NCI-H460 (cell line): ENCODE results near the gene GPR158. TPM values are rescaled to one million over a fixed set of nuclear protein-coding genes. Genes with fewer than 3 reads are reported as not detected.
"Not testable (repeated sequence)": the region's sequence is repeated elsewhere in the genome, so short reads cannot be mapped to it uniquely, and the experiment has no call there.

ENCODE experiments used
- DNase-seq: peaks from one replicate; pipeline ENCODE4 v3.0.0-alpha.2; 2016; ENCODE audit warnings: low read depth; ENCODE audit errors: extremely low read depth
- polyA plus RNA-seq: library from polyadenylated mRNA; depleted of rRNA; stranded (reverse); fragments of >200 nt; gene quantifications from 2 replicates; pipeline ENCODE4 v1.2.3, GENCODE V29; 2014; cell fraction: nucleus; rRNA removed
- total RNA-seq: library from RNA; depleted of rRNA; stranded (reverse); fragments of >200 nt; shearing (Covaris generic); gene quantifications from 2 replicates; pipeline ENCODE4 v1.2.3, GENCODE V29; 2014; rRNA removed

The GPR158 gene, protein sequence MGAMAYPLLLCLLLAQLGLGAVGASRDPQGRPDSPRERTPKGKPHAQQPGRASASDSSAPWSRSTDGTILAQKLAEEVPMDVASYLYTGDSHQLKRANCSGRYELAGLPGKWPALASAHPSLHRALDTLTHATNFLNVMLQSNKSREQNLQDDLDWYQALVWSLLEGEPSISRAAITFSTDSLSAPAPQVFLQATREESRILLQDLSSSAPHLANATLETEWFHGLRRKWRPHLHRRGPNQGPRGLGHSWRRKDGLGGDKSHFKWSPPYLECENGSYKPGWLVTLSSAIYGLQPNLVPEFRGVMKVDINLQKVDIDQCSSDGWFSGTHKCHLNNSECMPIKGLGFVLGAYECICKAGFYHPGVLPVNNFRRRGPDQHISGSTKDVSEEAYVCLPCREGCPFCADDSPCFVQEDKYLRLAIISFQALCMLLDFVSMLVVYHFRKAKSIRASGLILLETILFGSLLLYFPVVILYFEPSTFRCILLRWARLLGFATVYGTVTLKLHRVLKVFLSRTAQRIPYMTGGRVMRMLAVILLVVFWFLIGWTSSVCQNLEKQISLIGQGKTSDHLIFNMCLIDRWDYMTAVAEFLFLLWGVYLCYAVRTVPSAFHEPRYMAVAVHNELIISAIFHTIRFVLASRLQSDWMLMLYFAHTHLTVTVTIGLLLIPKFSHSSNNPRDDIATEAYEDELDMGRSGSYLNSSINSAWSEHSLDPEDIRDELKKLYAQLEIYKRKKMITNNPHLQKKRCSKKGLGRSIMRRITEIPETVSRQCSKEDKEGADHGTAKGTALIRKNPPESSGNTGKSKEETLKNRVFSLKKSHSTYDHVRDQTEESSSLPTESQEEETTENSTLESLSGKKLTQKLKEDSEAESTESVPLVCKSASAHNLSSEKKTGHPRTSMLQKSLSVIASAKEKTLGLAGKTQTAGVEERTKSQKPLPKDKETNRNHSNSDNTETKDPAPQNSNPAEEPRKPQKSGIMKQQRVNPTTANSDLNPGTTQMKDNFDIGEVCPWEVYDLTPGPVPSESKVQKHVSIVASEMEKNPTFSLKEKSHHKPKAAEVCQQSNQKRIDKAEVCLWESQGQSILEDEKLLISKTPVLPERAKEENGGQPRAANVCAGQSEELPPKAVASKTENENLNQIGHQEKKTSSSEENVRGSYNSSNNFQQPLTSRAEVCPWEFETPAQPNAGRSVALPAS (N-terminal part only)
- total RNA-seq = 0.02 and 0.06 TPM in 2 replicates
- not detected in 2 replicates for polyA plus RNA-seq

DNA sequence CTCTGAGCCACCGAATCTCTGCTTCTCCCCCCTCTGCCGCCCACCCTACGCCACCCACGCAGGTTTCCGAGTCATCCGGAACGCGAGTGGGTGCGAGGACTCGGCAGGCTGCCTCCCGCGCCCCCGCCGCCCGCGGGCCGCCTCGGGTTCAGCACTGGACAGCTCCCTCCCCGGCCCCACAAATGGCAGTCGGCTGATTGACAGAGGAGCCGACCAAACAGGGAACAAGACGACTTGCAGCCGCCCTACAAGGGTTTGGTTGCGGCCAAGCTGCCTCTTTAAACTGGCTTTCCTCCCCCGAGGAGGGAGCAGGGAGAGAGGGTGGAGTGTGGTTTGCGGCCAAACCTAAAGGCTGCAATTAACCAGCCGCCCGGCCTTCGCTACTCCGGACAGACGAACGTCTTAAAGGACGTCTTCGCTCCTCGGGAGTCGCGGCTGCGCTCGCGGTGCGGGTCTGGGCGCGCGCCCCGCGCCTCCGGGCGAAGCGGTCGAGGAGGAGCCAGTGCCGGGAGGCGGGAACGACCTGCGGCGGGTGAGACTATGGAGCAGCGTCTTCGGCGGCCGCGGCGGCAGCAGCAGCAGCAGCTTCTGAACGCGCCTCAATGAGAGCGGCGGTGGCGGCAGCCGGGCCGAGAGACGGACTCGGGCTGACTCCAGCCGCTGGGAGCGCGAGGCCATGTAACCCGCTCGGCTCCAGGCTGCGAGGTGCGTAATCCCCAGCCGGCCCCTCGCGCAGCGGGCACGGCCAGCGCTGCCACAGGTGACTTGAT lies at the start of gene GPR158:
Gene GPR158 (plus strand): TSS at position 541 of the 770 bp plus-strand sequence. CDS start 420 bp downstream, outside the sequence.
- peak; percentile 86 for DNase-seq

DNA sequence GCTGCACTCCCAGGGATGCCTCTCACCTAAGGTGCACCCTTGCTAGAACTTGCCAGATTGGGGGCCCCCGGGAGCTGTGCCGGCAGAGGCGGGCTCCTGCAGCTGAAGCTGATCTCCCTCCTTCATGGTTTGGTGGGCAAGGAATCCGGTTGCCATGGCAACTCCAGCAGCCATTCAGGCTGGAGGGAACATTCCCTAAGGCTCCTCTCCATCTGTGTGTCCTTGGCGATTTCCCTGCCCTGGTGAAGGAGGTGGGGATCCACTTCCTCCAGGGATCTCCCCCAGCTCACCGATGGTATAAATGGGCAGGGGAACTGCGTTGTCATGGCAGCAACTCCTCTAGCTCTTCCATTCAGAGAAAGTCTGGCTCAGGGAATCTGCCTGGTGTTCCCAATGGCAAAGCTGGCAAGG lies 49.6 kb upstream of the GPR158 start:
- DNase-seq = no peak

DNA sequence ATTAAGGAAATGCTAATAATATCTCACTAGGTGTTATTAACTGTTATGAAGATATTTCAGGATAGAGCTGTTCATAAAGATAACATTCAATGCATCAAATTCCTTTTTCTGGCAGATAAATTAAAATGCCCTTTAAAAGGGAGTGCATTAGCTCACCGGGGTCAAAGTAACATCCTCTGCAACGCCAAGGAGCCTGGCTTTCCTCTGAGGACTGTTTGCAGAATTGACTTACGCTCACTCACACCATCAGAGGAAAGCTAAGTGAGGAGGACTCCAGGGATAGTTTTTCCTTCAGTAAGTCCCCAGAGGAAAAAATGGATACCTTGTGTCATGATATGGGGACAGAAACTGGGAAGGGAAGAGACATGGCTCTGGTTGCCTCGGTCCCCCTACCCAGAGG lies 45.2 kb upstream of the GPR158 start:
- no peak for DNase-seq

DNA sequence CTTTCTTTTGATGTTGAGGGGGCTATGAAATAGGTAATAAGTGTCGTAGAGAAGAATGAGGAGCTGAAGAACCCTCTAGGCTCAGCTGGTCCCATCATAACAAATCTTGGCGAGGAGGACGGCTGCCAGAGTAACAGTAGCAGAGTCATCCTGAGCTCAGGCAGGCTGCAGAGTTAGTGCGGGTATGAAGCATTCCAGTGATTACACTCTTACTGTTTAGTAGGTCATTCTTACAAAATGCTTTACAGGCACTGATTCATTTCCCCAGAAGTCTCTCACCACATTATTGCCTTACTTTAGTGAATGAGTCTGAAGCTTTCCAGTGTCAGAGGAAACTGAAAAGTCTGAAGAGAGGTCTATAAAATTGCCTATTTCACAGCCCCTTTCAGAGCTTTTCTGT lies 43.9 kb upstream of the GPR158 start:
- no peak for DNase-seq

DNA sequence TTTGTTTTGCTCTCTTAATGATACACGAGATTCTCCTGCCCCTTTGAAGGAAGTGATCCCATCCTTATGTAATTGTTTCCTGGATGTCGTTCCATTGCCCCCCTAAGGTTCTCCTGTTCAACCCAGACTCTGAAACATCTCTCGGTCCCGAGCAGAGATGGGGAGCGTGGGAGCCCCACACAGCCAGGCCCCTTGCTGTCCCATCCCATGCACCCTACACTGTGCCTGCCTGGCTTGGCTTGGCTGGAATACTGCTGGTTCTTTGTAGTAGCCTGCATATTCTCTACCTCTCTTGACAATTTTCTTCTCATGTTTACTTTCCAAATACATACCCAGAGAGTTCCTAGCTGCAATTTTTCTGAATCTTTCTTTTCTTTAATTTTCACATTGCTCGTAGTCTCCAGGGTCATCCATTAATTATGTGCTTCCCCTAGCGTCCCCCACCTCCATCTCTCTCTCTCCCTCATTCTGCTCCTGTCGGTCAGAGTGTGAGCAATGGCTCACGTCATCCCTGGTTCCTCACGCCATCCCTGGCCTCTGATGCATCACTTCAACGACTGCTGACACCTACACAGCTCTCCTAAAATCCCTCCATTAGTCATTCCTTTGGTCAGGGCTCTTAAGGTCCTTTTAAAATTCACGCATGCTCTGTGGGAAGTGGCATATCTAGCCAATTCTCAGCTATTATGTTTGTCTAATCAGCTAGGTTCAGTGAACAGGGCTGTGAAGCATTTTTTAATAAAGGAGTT lies 32.5 kb upstream of the GPR158 start:
- no peak for DNase-seq

DNA sequence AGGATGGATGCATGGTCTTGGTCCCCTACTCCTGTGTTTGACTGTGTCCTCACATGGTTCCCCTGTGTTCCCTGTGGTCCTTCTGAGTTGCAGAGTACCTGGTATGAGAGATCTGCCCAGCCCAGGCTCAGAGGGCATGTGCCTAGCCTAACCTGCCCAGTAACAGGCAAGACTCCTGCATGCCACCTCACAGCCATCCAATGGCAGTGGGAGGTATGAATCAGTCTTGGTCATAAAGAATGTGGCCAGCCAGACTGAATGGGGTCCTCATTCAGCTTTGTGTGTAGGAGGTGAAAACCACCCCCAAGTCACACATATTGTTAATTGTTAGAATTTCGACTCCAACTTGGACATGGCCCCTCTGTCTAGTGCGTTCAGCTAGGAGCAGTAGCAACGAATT lies 17.2 kb upstream of the GPR158 start:
- DNase-seq = no peak

DNA sequence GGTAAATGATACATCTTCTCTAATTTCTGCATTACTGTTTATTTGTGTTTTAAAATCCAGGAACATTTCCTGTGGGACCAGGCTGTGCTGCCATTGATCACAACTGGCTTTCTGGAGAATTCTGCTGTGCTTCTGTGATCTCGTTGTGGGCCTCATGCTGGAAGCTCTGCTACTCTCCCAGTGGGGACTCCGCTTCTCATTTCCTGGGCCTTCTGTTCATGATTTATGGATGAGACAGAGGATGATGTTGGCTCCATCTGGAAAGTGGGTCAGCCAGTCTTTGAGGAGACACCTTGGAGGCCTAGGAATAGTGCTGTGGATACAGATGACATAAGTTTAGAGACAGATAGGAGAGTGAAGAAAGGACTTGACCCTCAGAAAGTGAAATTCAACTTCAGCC lies 15.2 kb upstream of the GPR158 start:
- no peak for DNase-seq

DNA sequence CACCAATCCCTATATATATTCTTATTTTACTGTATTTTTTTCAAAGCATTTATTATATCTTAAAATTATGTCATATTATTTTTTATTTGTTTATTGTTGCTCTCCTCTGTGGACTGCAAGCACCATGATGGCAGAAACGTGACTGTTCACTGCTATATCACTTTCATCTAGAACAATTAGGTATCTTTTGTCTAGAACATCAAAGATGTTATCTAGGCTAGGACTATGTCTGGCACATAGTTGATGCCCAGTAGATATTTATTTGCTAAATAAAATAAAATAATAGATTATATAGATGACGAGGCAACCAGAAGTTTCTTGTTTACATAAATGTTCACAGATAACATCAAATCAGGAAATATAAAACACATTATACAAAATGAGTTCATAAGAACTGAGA lies 12.4 kb upstream of the GPR158 start:
- no peak for DNase-seq

DNA sequence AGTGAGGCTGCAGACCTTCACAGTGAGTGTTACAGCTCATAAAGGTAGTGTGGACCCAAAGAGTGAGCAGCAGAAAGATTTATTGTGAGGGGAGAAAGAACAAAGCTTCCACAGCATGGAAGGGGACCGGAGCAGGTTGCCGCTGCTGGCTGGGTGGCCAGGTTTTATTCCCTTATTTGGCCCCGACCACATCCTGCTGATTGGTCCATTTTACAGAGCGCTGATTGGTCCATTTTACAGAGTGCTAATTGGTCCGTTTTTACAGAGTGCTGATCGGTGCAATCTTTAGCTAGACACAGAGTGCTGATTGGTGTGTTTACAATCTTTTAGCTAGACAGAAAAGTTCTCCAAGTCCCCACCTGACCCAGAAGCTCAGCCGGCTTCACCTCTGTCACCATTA lies 11.3 kb upstream of the GPR158 start:
- DNase-seq = not testable (repeated sequence)

DNA sequence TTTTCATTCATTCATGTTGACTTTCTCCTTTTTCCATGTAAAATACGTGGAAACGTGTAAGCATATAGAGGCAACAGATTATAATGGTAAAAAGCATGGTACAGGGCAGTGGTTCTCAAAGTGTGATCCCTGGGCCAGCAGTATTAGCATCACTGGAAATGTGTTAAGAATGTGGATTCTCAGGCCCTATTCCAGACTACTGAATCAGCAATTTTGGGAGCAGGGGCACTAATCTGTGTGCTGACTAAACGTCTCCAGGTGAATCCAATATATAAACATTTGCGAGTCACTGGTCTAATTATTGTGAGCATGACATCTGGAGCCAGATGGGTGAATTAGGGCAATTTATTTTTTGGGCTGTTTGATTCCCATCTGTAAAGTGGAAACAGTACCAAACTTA lies 5.1 kb upstream of the GPR158 start:
- DNase-seq = no peak

DNA sequence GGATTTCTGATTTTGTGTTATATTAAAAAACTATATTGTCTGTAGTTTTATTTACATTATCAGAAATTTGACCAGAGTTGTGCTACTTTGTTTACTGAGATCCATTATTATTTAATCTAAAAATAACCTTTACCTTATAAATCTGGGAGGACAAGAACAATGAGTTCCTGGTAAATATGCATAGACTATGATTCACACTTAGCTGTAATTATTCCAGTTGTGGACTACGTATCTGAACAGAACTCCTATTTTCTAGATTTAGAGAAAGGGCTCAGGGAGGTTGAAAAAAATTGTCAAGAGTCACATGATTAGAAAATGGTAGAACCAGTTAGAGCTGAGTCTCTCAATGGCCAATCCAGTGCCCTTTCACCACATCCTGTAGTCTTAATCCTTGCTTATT lies 4.2 kb upstream of the GPR158 start:
- DNase-seq = no peak

DNA sequence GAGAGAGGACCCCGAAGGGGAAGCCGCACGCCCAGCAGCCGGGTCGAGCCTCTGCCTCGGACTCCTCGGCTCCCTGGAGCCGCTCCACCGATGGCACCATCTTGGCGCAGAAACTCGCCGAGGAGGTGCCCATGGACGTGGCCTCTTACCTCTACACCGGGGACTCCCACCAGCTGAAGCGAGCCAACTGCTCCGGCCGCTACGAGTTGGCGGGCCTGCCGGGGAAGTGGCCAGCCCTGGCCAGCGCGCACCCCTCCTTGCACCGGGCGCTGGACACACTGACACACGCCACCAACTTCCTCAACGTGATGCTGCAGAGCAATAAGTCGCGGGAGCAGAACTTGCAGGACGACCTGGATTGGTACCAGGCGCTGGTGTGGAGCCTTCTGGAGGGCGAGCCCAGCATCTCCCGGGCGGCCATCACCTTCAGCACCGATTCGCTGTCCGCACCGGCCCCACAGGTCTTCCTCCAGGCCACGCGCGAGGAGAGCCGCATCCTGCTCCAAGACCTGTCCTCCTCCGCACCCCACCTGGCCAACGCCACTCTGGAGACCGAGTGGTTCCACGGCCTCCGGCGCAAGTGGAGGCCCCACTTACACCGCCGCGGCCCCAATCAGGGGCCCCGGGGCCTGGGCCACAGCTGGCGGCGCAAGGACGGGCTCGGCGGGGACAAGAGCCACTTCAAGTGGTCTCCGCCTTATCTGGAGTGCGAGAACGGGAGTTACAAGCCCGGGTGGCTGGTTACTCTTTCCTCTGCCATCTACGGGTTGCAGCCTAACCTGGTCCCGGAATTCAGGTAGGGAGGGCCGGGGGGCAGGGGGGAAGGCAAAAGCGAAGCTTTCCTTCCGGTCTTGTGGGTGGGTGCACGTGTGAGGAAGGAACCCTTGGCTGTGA lies 973 bp downstream of the GPR158 start:
- no peak for DNase-seq

DNA sequence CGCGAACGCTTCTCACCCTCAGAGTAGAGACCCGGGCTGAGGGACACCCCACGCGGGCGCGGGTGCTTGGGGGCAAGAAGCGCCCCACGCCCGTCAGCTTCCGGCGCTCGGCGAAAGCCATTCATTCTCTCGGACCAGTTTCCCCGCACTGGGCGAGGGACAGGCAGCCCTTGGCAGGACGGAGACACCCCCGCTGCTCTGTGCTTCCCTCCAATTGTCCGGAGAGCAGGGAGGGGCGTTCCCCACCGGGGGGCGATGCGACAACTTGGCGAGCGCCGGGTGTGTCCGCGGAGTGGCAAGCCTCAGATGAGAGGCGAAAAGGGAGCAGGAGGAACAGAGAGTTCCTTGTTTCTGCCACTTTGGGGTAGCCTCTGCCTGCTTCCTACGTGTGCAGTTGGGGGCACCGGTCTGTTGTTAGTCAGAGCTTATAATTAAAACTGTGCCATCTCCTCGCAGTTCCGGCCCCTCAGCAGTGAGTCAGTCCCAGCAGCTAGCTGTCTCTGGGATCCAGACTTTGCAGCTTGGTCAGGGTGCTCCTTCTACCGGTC lies 1.7 kb downstream of the GPR158 start:
- DNase-seq = no peak

DNA sequence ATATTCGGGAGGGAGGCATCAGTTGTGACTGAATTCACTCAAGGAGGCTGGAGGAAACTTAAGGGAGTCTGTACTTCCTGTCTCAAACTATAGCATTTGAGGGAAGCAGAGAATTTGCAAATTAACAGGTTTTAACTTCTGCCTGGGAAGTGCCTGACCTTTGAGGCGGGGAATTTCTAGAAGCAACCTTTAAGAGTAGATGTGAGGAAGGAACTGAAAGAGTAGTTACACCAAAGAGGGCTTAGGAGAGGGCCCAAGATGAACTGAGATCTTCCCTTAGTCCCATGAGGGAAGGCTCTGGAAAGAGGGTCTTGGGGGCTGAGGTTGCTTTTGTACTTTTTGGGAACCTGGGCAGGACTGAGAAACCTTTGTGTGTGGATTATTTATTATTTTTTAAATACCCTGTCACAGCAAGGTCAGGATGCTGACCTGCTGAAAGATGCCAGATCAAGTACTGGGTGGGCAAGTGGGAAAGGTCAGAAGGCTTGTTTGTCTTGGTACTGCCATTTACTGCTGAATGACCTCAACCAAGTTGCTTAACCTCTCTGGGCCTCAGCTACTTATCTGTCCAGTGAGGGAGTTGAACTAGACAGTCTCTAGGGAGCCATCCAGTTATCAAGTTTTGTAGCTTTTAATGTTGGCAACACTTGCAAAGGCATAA lies 2.4 kb downstream of the GPR158 start:
- DNase-seq = no peak

DNA sequence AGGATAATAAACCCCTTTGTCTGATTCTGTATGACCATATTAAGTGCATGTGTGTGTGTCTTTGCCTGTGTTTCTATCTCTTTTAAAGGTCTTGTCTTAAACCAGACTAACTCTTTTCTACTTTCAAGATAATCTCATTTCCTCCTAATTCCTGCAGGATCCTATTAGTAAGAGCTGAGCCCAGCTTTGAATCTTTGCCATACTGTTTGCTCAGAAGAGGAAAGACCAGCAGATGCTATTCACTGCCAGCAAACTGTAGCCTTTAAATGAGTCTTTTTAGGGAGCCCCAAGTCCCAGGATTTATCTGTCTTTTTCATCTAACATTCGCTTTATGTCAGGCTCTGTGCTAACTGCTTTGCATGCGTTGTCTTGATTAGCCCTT lies 2.9 kb downstream of the GPR158 start:
- no peak for DNase-seq

DNA sequence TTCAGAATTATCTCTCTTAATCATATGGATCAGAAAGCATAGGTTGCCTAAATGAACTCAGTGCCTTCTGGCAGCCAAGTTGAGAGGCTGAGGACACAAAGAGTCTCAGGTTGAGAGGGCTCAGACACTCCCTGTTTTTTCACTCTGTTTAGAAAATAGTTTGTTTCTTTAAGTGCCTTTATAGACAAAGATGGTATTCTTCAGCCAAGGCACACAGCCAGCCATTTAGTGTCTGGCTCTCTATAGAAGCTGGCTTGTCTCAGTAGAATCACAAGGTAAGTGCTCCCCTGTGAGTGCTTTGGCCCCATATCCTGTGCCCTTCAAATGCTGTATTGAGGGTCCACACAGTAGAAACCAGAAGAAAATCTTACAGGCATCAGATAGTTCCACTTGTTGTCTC lies 3.6 kb downstream of the GPR158 start:
- DNase-seq = no peak

DNA sequence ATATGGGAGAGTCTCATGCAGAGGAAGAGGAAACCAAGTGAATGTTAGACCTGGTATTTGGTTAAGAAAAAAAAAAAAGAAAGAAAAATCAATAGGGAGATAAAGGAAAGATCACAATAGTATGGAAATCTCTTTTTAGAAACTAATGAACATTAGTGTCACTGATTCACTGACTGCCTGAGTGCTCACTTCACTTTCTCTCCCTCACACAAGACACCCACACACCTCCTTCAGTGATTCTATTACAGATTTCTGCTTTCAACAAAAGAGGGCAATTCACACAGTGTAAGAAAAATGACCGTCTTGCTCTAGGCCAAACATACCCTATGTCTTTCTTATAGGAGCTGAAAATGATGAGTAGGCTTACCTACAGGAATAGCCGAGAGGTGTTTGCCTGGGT lies 6.0 kb downstream of the GPR158 start:
- no peak for DNase-seq

DNA sequence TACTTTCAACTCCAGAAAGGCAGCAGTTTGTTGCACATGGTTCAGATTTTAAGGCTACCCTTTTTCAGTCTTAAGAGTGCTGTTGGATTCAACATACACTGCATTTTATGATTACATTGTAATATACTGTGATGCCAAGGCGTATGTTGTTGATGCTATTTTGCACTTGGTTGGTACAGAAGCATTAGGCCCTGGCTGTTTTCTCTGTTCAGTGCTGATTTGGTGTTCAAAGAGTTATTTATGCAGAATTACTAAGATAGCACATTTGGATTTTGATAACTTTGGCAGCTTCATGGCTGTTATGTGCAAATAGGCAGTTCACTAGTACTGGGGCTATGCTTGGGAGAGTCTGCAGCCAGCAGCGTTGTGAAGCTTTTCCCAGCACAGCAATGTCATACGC lies 7.8 kb downstream of the GPR158 start:
- DNase-seq = no peak
